Uterus (tissue), 4 donors: ENCODE results near the gene THAP3. TPM values are rescaled to one million over a fixed set of nuclear protein-coding genes. Genes with fewer than 3 reads are reported as not detected.

Experiments used
- DNase-seq, 2 donors: peaks; one replicate each; pipeline ENCODE4 v3.0.0-alpha.2; 2019 to 2020
- H3K27ac ChIP-seq, 2 donors: fragments of 200-600 bp; sonication (generic); 1 replicate in 1 of 2; 2 replicates in 1 of 2; pipeline ENCODE4 v1.5.1; 2016 to 2018
- H3K27me3 ChIP-seq, 2 donors: fragments of 200-600 bp; sonication (generic); one replicate each; pipeline ENCODE4 v1.5.1; 2018 to 2019; ENCODE audit warnings: control low read depth in 1 of 2
- H3K36me3 ChIP-seq, 2 donors: fragments of 200-600 bp; sonication (generic); one replicate each; pipeline ENCODE4 v1.5.1; 2019; ENCODE audit warnings: control low read depth in 1 of 2
- H3K4me1 ChIP-seq, 2 donors: fragments of 200-600 bp; sonication (generic); one replicate each; pipeline ENCODE4 v1.5.1; 2018 to 2019; ENCODE audit warnings: control low read depth in 1 of 2
- H3K4me3 ChIP-seq, 2 donors: fragments of 200-600 bp; sonication (generic); 1 replicate in 1 of 2; 2 replicates in 1 of 2; pipeline ENCODE4 v1.5.1; 2018 to 2019; ENCODE audit warnings: mild to moderate bottlenecking in 1 of 2
- H3K9me3 ChIP-seq, 2 donors: fragments of 200-600 bp; sonication (generic); one replicate each; pipeline ENCODE4 v1.5.1; 2019; ENCODE audit warnings: control low read depth in 1 of 2
- CTCF ChIP-seq, 4 experiments: fragments of 200-600 bp in 2 of 4; fragments of 450-650 bp in 2 of 4; sonication (generic) in 2 of 4; IDR thresholded peaks; one replicate each; pipeline ENCODE4 v1.5.1; 2016 to 2019; ENCODE audit warnings: antibody characterized with exemption in 4 of 4, mild to moderate bottlenecking in 2 of 4, moderate library complexity in 1 of 4
- POLR2A ChIP-seq, 2 donors: fragments of 450-650 bp; IDR thresholded peaks; one replicate each; pipeline ENCODE4 v1.6.1; 2016; ENCODE audit warnings: antibody characterized with exemption in 2 of 2, mild to moderate bottlenecking in 1 of 2, moderate library complexity in 1 of 2
- intact Hi-C: fragments of 100-400 bp; cut with DNase I; formaldehyde crosslinking; loops from one replicate; pipeline ENCODE4 v1.15.1; 2023; ENCODE audit warnings: low total_unique reads
- total RNA-seq, 4 donors: library from RNA; depleted of rRNA in 3 of 4; stranded (reverse); fragments of >200 nt in 3 of 4; gene quantifications; one replicate each; pipeline versions ENCODE4 v1.1.0 to v1.2.4, GENCODE V29; 2014 to 2023
- donor health status: DM: yes; HTN: yes; CAD: no.

Gene THAP3
- total RNA-seq, 4 donors from 2014 or later = 19.1 to 23.9 (median 21.9) TPM

DNA sequence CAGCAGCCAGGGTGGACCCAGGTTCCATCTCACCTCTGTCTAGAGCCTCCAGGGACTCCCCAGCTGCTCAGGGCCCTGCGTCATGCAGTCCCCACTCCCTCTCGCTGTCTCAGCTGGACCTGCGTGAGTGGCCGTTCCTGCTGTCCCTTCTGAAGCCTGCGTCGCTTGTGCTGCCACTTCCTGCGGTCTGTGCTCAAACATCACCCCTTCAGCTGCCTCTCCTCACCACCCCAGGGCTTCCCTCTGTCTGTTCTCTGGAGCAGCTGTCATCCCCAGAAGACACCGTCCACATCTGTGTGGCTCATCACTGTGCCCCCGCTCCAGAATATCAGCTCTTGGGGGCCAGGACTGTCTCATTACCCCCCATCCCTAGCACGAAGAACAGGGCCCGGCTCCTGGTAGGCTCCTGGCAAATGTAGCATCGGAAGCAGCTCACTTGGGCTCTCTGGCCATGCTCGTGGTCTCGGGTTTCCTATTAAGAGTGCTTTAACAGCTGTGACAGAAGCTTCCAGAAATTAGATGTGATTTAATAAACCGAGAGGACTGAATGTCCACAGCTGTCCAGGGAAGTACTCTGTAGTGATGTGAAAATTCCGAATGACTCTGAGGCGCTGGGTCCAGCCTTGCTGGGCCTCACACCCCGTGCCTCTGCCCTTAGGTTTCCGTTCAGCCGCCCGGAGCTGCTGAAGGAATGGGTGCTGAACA, 3.3 kb downstream of the THAP3 start:
- H3K4me1 ChIP-seq = peaks cover 0 to 5% of the 10 kb centered on the region in 2 donors
- TF ChIP-seq CTCF (IDR thresholded peaks at IDR 0.05) (no peak), POLR2A (IDR thresholded peaks at IDR 0.05) (no peak)
- no peaks in the 10 kb centered on the region for H3K9me3 ChIP-seq
- DNase-seq = no peak
- no peaks in the 10 kb centered on the region for H3K27me3 ChIP-seq
- H3K36me3 ChIP-seq = no peaks in the 10 kb centered on the region
- no peak overlapping the region for H3K27ac ChIP-seq
- intact Hi-C loops = no loop called here
- no peak overlapping the region for H3K4me3 ChIP-seq

- no peak overlapping the region for H3K4me3 ChIP-seq
- DNase-seq = no peak
- intact Hi-C loops = no loop called here
- no peak overlapping the region for H3K27ac ChIP-seq
- no peaks in the 10 kb centered on the region for H3K27me3 ChIP-seq
- H3K4me1 ChIP-seq = peaks cover 0 to 5% of the 10 kb centered on the region in 2 donors
- TF ChIP-seq CTCF (IDR thresholded peaks at IDR 0.05) (no peak), POLR2A (IDR thresholded peaks at IDR 0.05) (no peak)
- no peaks in the 10 kb centered on the region for H3K36me3 ChIP-seq
- no peaks in the 10 kb centered on the region for H3K9me3 ChIP-seq
These were observed 4.4 kb downstream of the THAP3 start for GRCh38 chr1:6628971-6629479.

GRCh38 chr1:6630027-6630426, 5.4 kb downstream of the THAP3 start:
- Histone ChIP-seq H3K27ac (no peak overlapping the region), H3K4me3 (no peak overlapping the region), H3K36me3 (no peaks in the 10 kb centered on the region), H3K27me3 (no peaks in the 10 kb centered on the region), H3K4me1 (peaks cover 0 to 5% of the 10 kb centered on the region in 2 donors), H3K9me3 (no peaks in the 10 kb centered on the region)
- TF ChIP-seq POLR2A (IDR thresholded peaks at IDR 0.05) (no peak), CTCF (IDR thresholded peaks at IDR 0.05) (no peak)
- no peak for DNase-seq
- intact Hi-C loops = loop anchor here (10.0 kb wide), 1 partner anchor 75 kb away; the partner anchor contains the start of genes NOL9 and TAS1R1

DNA sequence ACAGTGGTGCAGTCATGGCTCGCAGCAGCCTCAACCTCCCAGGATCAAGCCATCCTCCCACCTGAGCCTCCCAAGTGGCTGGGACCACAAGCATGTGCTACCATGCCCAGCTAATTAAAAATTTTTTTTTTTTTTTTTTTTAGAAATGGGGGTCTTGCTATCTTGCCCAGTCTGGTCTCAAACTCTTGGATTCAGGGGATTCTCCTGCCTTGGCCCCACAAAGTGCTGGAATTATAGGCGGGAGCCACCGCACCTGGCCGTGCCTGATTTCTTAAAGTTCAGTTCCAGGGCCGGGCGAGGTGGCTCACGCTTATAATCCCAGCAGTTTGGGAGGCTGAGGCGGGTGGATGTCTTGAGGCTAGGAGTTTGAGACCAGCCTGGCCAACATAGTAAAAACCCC, 6.4 kb downstream of the THAP3 start:
- Histone ChIP-seq H3K9me3 (no peaks in the 10 kb centered on the region), H3K36me3 (no peaks in the 10 kb centered on the region), H3K27ac (no peak overlapping the region), H3K4me3 (no peak overlapping the region), H3K4me1 (peaks cover 0 to 5% of the 10 kb centered on the region in 2 donors), H3K27me3 (no peaks in the 10 kb centered on the region)
- no peak for DNase-seq
- intact Hi-C loops = loop anchor here (10.0 kb wide), 1 partner anchor 76 kb away; the partner anchor contains the start of genes NOL9 and TAS1R1
- TF ChIP-seq CTCF (IDR thresholded peaks at IDR 0.05) = no peak
- no peak for TF ChIP-seq POLR2A (IDR thresholded peaks at IDR 0.05)
